Activated CD4-positive, alpha-beta memory T cell treated with anti-CD3 and anti-CD28 coated beads for 36 hours (primary cell): Measurements from ENCODE around the gene ZDHHC14. TPM values are rescaled to one million over a fixed set of nuclear protein-coding genes. Genes with fewer than 3 reads are reported as not detected.
"Not testable (repeated sequence)": the region's sequence is repeated elsewhere in the genome, so short reads cannot be mapped to it uniquely, and the experiment has no call there.

Experiments
- CTCF ChIA-PET: fragments of 350-600 bp; sonication (Branson Sonifier 250); formaldehyde crosslinking; loops from one replicate; lab custom pipeline; 2021; ENCODE audit warnings: antibody characterized with exemption, inconsistent platforms; lab: Charles Lee
- POLR2A ChIA-PET: fragments of 350-600 bp; sonication (Branson Sonifier 250); formaldehyde crosslinking; loops from one replicate; lab custom pipeline; 2021; ENCODE audit warnings: antibody characterized with exemption; lab: Charles Lee
- DNase-seq: peaks from one replicate; pipeline ENCODE4 v3.0.0-alpha.2; 2020
- H3K27ac Mint-ChIP-seq: one replicate; pipeline ENCODE4 v1.8.0; 2021; ENCODE audit warnings: mixed read lengths
- H3K27me3 Mint-ChIP-seq: one replicate; pipeline ENCODE4 v1.8.0; 2021; ENCODE audit warnings: mixed read lengths
- H3K36me3 Mint-ChIP-seq: one replicate; pipeline ENCODE4 v1.8.0; 2021; ENCODE audit warnings: mixed read lengths
- H3K4me1 Mint-ChIP-seq: one replicate; pipeline ENCODE4 v1.8.0; 2021; ENCODE audit warnings: low read depth, mixed read lengths
- H3K4me3 Mint-ChIP-seq: one replicate; pipeline ENCODE4 v1.8.0; 2021; ENCODE audit warnings: mild to moderate bottlenecking, mixed read lengths
- H3K9me3 Mint-ChIP-seq: one replicate; pipeline ENCODE4 v1.8.0; 2021; ENCODE audit warnings: mixed read lengths
- intact Hi-C: fragments of 100-400 bp; cut with micrococcal nuclease; formaldehyde crosslinking; loops from one replicate; pipeline ENCODE4 v1.15.1; 2023
- total RNA-seq, 2 experiments: library from RNA; stranded (reverse); gene quantifications; one replicate each; pipeline ENCODE4 v1.2.3, GENCODE V29; 2021

ZDHHC14 gene
- total RNA-seq, 2 experiments from 2014 or later, result 1.4 to 2.0 TPM

DNA sequence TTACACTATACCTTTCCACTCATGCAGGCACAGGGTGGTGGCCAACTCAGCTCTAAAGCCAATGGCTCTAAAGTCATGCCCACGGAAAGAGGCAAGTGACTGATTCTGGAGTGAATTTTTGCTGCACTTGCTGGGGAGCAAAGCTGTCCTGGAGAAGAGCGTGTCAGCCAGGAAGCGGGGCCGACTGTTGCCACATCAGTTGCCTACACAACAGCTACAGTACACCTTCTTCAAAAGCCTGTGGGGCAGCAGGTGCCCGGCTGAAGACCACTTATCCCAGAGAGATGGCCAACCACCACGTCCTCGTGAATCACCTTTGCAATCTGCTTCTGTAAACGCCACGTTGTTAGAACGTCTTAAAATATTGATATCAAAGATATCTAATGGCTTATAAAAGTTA lies 179.1 kb downstream of the ZDHHC14 start:
- intact Hi-C loops, H3K4me1 Mint-ChIP-seq, H3K27ac Mint-ChIP-seq, H3K27me3 Mint-ChIP-seq, H3K36me3 Mint-ChIP-seq, DNase-seq, POLR2A ChIA-PET, H3K4me3 Mint-ChIP-seq, H3K9me3 Mint-ChIP-seq: not testable (repeated sequence)
- CTCF ChIA-PET, result interaction anchor here (0.7 kb wide), 1 partner anchor 59 kb away, joined by 3 read pairs; no protein-coding TSS in a partner anchor

DNA sequence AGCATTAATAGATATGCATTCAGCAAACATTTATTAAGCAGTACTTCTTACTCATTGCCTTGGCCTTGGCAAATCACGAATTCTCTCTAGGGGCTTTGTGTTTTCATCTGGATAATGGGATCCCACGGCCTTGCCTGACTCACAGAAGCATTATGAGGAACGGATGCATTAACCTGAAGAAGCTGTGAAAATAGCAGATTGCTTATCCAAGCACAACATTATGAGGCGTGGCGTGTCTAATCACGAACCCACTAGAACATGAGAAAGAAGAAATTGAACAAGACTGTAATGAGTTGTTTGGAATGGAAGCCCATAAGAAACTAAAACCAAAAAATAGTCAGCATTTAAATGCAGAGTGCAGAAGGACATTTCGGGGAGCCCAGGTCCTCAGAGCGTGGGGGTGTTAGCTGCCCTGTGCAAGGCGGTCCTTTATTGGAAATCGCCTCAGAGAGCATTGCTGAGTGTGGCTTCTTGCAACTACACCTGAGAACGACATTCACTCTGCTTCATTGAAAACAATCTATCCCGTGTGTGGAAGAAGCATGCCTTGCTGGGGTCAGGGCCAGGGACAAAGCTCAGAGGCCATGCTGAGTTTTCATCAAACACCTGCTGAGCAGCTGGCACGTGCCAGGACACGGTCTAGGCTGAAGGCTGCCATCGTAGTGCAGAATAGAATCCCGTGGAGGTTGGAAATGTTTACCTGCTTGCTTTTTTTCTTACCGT lies 179.9 kb downstream of the ZDHHC14 start:
- ChIA-PET CTCF (no interaction called here), POLR2A (no interaction called here)
- Mint-ChIP-seq H3K4me1 (peaks cover 10% of the 10 kb centered on the region), H3K27me3 (no peaks in the 10 kb centered on the region), H3K9me3 (no peaks in the 10 kb centered on the region), H3K36me3 (no peaks in the 10 kb centered on the region), H3K4me3 (no peak overlapping the region), H3K27ac (no peak overlapping the region)
- intact Hi-C loops, result no loop called here
- DNase-seq, result no peak

DNA sequence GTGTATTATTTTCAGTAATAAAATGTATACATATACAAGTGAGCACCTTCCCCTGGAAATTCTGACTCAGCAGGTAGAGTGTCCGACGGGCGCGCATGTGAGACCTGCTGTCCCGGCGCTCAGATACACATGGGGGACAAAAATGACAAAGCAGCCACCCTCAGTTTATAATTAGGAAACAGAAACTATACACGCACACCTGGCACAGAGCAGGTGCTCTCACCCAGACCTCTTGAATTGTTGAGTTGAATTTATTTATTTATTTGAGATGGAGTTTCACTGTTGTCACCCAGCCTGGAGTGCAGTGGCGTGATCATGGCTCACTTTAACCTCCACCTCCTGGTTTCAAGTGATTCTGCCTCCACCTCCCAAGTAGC lies 180.4 kb downstream of the ZDHHC14 start:
- Mint-ChIP-seq H3K4me1 (peaks cover 10% of the 10 kb centered on the region), H3K9me3 (no peaks in the 10 kb centered on the region), H3K27me3 (no peaks in the 10 kb centered on the region), H3K27ac (no peak overlapping the region), H3K4me3 (no peak overlapping the region), H3K36me3 (no peaks in the 10 kb centered on the region)
- intact Hi-C loops, result no loop called here
- DNase-seq, result no peak
- CTCF ChIA-PET, result no interaction called here
- POLR2A ChIA-PET, result no interaction called here

DNA sequence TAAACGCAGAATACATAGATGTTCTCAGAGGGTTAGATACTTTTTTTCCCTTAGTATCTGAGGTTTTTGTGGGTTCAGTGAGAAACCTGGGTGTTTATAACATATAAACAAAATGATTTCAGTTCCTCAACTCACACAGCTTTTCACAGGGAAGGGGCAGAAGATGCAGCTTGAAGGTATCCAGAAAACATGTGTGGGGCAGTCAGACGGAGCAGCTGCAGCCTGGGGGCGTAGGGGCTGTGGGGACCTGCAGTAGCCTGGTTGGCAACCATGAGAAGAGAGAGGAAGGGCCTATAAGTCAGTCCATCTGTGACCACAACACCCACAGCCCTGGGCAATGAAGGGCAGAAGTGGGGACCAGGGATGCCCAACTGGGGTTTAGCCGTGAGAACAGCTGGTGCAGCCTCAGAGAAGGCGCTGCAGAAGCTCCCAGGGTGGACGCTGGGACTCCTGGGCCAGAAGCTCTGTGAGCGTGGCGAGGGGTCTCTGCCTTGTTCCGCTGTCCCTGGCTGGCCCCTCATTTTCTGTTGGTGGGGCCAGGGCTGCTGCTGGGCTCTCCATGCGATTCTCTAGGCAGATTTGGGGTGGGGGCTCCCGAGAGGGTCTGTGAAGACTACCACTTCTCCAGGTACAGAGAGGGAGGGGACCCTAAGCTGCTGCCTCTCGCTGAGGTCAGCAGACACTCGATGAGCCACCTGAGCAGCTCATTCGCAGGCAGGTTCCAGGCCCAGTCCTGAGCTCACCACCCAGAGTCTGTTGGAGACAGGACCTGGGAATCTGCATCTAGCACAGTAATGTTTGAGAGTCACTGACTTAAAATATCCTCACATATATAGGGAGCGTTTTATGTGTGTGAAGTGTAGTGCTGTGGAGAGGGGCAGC lies 181.2 kb downstream of the ZDHHC14 start:
- H3K27me3 Mint-ChIP-seq, result no peaks in the 10 kb centered on the region
- POLR2A ChIA-PET, result no interaction called here
- CTCF ChIA-PET, result interaction anchor here (1.1 kb wide), 1 partner anchor 9 kb away, joined by 3 read pairs; no protein-coding TSS in a partner anchor
- peaks cover 10% of the 10 kb centered on the region for H3K4me1 Mint-ChIP-seq
- no peak overlapping the region for H3K4me3 Mint-ChIP-seq
- intact Hi-C loops, result no loop called here
- no peaks in the 10 kb centered on the region for H3K9me3 Mint-ChIP-seq
- no peak for DNase-seq
- no peaks in the 10 kb centered on the region for H3K36me3 Mint-ChIP-seq
- H3K27ac Mint-ChIP-seq, result peak overlapping the region; percentile 9

DNA sequence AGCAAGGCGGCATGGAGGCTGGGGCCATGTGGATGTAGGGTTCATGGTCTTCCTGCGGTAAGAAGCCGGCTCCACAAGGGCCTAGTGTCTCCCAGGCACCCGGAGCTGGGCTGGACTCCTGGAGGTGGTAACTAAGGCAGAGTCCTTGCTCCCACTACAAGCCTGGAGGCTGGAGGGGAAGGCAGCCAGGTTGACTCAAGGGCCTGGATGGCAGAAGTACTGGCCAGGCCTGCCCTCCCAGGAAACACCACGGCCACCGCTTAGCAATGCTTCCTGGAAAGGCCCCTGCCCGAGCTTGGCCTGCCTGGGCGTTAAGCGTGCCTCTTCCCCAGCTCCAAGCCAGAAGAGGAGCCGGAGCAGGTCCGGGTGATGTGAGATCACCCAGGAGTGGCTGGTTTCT lies 182.0 kb downstream of the ZDHHC14 start:
- no peak overlapping the region for H3K4me3 Mint-ChIP-seq
- peaks cover 12% of the 10 kb centered on the region for H3K4me1 Mint-ChIP-seq
- POLR2A ChIA-PET, result no interaction called here
- DNase-seq, result no peak
- intact Hi-C loops, result no loop called here
- no peaks in the 10 kb centered on the region for H3K27me3 Mint-ChIP-seq
- no peaks in the 10 kb centered on the region for H3K36me3 Mint-ChIP-seq
- CTCF ChIA-PET, result interaction anchor here (0.7 to 1.5 kb wide), 3 partner anchors 8 to 248 kb away, joined by 3 to 4 read pairs (median 3); no protein-coding TSS in a partner anchor
- no peaks in the 10 kb centered on the region for H3K9me3 Mint-ChIP-seq
- H3K27ac Mint-ChIP-seq, result no peak overlapping the region

DNA sequence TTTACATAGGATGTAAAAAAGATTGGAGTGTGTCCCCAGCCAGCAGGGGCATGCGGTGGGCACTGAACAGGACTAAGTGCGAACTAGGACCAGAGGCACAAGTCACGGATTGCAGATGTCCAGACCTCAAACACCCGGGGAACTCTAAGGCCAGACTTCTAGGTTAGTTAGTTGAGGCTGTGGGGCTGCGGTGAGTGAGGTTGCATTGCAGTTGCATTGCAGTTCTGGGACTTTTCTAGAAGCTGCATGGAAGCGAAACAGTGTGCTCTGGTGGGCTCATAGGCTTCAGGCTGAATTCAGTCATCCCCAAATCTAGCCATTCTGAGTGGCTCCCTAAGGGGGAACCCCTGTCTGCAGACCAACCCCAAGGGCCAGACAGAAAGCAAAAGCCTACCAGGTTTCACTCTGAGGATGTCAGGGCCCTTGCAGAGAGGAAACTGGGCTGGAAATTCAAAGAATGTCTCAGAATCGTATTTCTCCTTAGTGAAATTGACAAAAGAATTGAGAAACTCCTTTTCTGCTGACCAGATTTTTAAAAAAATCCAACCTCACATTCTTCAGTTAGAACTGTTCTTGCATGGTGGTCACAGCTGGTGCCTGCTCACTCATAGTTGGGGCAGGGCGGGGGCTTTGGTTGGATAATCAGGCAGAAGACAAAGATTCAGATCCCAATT lies 182.8 kb downstream of the ZDHHC14 start:
- no peaks in the 10 kb centered on the region for H3K36me3 Mint-ChIP-seq
- ChIA-PET POLR2A (no interaction called here), CTCF (interaction anchor here (1.5 kb wide), 1 partner anchor 249 kb away, joined by 4 read pairs; no protein-coding TSS in a partner anchor)
- no peaks in the 10 kb centered on the region for H3K9me3 Mint-ChIP-seq
- H3K27me3 Mint-ChIP-seq, result no peaks in the 10 kb centered on the region
- peak; percentile 33 for DNase-seq
- peaks cover 9% of the 10 kb centered on the region for H3K4me1 Mint-ChIP-seq
- H3K27ac Mint-ChIP-seq, result no peak overlapping the region
- intact Hi-C loops, result no loop called here
- no peak overlapping the region for H3K4me3 Mint-ChIP-seq

DNA sequence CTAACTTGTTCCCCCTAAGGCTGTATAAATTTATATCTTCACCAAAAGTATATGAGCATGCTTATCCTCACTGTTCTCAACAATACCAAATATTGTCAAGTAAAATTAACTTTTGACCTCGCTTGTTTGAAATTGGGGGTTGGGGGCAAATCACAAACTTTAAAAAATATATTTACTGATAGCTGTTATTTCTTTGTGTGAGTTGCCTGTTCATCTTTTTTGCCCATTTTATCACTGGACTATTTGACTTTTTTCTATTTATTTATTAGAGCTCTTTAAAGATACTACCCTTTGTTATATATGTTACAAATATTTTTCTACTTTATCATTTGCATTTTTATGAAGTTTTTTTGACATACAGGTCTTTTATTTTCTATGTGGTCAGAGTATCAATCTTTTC lies 187.7 kb downstream of the ZDHHC14 start:
- Mint-ChIP-seq H3K4me3 (no peak overlapping the region), H3K27me3 (peaks cover 2% of the 10 kb centered on the region), H3K4me1 (peaks cover 14% of the 10 kb centered on the region), H3K9me3 (no peaks in the 10 kb centered on the region), H3K36me3 (no peaks in the 10 kb centered on the region), H3K27ac (no peak overlapping the region)
- CTCF ChIA-PET, result interaction anchor here (0.7 kb wide), 1 partner anchor 138 kb away, joined by 3 read pairs; no protein-coding TSS in a partner anchor
- intact Hi-C loops, result no loop called here
- POLR2A ChIA-PET, result no interaction called here
- DNase-seq, result no peak

DNA sequence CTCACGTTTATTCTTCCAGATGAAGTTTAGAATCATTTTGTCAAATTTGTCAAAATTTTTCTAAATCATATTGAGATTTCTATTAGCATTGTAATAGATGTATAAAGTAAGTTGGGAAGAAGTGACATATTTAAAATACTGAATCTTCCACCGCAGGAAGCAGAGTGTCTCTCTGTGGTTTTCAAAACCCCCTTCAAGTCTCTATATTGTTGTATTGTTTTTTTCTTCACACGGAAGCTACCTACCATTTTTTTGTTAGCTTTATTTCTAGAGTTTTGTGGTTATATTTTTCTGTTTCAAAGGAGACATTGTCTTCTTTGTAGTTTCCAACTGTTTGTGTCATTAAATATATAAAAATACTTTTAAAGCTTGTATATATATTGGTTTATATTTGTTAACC lies 188.6 kb downstream of the ZDHHC14 start:
- no peaks in the 10 kb centered on the region for H3K36me3 Mint-ChIP-seq
- no peak overlapping the region for H3K27ac Mint-ChIP-seq
- peaks cover 2% of the 10 kb centered on the region for H3K27me3 Mint-ChIP-seq
- no peak for DNase-seq
- peaks cover 14% of the 10 kb centered on the region for H3K4me1 Mint-ChIP-seq
- intact Hi-C loops, result no loop called here
- ChIA-PET POLR2A (interaction anchor here (1.3 kb wide), 1 partner anchor 141 kb away, joined by 4 read pairs; no protein-coding TSS in a partner anchor), CTCF (interaction anchor here (0.6 to 0.7 kb wide), 2 partner anchors 106 to 1622 kb away, joined by 3 to 4 read pairs; no protein-coding TSS in a partner anchor)
- no peaks in the 10 kb centered on the region for H3K9me3 Mint-ChIP-seq
- no peak overlapping the region for H3K4me3 Mint-ChIP-seq

DNA sequence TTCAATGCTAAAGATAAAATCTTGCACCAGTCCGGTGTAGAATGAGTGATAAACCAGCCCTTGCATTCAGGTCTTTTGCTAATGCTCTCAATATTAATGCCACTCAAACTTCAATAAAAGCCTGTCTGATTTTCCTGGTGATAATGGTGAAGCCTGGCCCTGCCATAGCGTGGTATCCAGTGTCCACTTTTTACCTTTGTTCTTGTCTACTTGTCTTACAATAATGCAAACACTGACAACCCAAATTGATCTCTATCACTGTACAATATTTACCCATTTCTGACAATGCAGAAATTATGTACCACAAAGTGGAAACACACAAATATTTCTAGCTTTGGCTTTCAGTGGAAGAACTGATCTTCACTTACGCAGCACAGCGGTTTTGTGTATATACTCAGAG lies 189.1 kb downstream of the ZDHHC14 start:
- H3K4me1 Mint-ChIP-seq, result peaks cover 14% of the 10 kb centered on the region
- no peaks in the 10 kb centered on the region for H3K9me3 Mint-ChIP-seq
- CTCF ChIA-PET, result interaction anchor here (0.7 to 1.8 kb wide), 2 partner anchors 255 to 1622 kb away, joined by 3 to 8 read pairs; no protein-coding TSS in a partner anchor
- H3K27ac Mint-ChIP-seq, result no peak overlapping the region
- POLR2A ChIA-PET, result interaction anchor here (1.3 kb wide), 1 partner anchor 141 kb away, joined by 4 read pairs; no protein-coding TSS in a partner anchor
- no peaks in the 10 kb centered on the region for H3K36me3 Mint-ChIP-seq
- no peak overlapping the region for H3K4me3 Mint-ChIP-seq
- no peak for DNase-seq
- intact Hi-C loops, result no loop called here
- peaks cover 2% of the 10 kb centered on the region for H3K27me3 Mint-ChIP-seq

DNA sequence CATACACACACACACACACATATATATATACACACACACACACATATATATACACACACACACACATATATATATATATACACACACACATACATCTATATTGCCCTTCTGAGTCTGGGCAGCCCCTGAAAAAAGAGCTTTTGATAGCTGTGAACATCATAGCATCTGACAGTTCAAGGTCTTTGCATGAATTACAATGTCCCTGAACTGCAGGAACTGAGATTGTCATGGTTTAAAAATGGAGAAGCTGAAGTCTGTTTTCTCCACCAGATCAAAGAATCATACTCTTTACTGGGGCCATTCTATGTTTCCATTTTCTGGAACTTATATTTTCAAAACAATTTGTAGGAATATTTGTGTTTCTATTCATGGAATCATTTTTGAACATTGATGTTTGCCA lies 189.8 kb downstream of the ZDHHC14 start:
- CTCF ChIA-PET, result interaction anchor here (0.6 to 1.8 kb wide), 2 partner anchors 8 to 256 kb away, joined by 3 to 8 read pairs; no protein-coding TSS in a partner anchor
- Mint-ChIP-seq H3K36me3 (no peaks in the 10 kb centered on the region), H3K9me3 (no peaks in the 10 kb centered on the region), H3K4me3 (no peak overlapping the region), H3K4me1 (peaks cover 14% of the 10 kb centered on the region), H3K27ac (no peak overlapping the region), H3K27me3 (peaks cover 2% of the 10 kb centered on the region)
- POLR2A ChIA-PET, result no interaction called here
- intact Hi-C loops, result no loop called here
- no peak for DNase-seq

DNA sequence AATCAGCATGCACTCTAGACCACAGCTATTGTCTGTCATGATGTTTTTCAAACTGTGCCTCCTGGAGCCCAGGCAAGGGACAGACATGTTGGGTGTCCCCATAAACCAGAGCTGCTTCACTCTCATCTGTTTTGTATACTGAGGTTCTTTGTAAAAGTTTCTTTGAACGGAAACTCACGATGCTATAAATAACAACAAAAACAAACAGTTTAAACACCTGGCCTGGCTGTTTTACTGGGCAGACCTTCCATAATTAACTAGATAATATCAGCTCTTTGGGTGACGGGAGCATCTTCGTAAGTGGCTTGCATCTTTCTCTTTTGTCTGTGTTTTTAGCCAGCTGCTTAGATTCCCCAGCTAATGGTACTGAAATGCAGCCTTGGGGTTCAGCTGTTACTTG lies 190.3 kb downstream of the ZDHHC14 start:
- H3K36me3 Mint-ChIP-seq, result no peaks in the 10 kb centered on the region

More for the DNA sequence above, 190.3 kb downstream of the ZDHHC14 start:
- ChIA-PET CTCF (interaction anchor here (0.6 to 1.8 kb wide), 2 partner anchors 9 to 256 kb away, joined by 3 to 8 read pairs; no protein-coding TSS in a partner anchor), POLR2A (no interaction called here)
- Mint-ChIP-seq H3K4me1 (peaks cover 14% of the 10 kb centered on the region), H3K27ac (no peak overlapping the region), H3K4me3 (no peak overlapping the region), H3K27me3 (peaks cover 2% of the 10 kb centered on the region), H3K9me3 (no peaks in the 10 kb centered on the region)
- intact Hi-C loops, result no loop called here
- DNase-seq, result no peak
